CD14-positive monocyte (primary cell): ENCODE measurements around the gene TRIM7. TPM values are rescaled to one million over a fixed set of nuclear protein-coding genes. Genes with fewer than 3 reads are reported as not detected.
A peak's percentile ranks its signal among the peaks of the same experiment; 100 is the strongest.

ENCODE experiments used
- DNase-seq, 3 donors: peaks; one replicate each; pipeline ENCODE4 v3.0.0-alpha.2; 2011 to 2022
- H2AFZ ChIP-seq: 2 replicates; pipeline ENCODE4 v1.6.0; 2012; ENCODE audit warnings: mild to moderate bottlenecking, low read depth, low read length, inconsistent platforms; ENCODE audit not compliant: insufficient read depth, poor library complexity, severe bottlenecking
- H3K27ac ChIP-seq, 2 donors: 1 replicate in 1 of 2; 2 replicates in 1 of 2; pipeline ENCODE4 v1.5.1; 2012 to 2013; ENCODE audit warnings: low read length in 2 of 2, control low read depth in 1 of 2, inconsistent platforms in 1 of 2, low read depth in 1 of 2, mild to moderate bottlenecking in 1 of 2
- H3K27me3 ChIP-seq, 2 donors: one replicate each; pipeline versions ENCODE4 v1.6.0 to v1.6.1; 2011 to 2013; ENCODE audit warnings: low read length in 2 of 2; ENCODE audit not compliant: control insufficient read depth in 2 of 2, insufficient read depth in 2 of 2
- H3K36me3 ChIP-seq, 2 donors: replicated peaks in 1 of 2; 1 replicate in 1 of 2; 2 replicates in 1 of 2; pipeline versions ENCODE4 v1.5.1 to v1.6.1; 2012 to 2013; ENCODE audit warnings: low read length in 2 of 2, control low read depth in 1 of 2, inconsistent platforms in 1 of 2, mild to moderate bottlenecking in 1 of 2; ENCODE audit not compliant: insufficient read depth in 2 of 2, control insufficient read depth in 1 of 2
- H3K4me1 ChIP-seq, 2 donors: 1 replicate in 1 of 2; 2 replicates in 1 of 2; pipeline versions ENCODE4 v1.5.1 to v1.6.1; 2012 to 2013; ENCODE audit warnings: low read length in 2 of 2, control low read depth in 1 of 2, inconsistent platforms in 1 of 2, mild to moderate bottlenecking in 1 of 2, moderate library complexity in 1 of 2; ENCODE audit not compliant: insufficient read depth in 2 of 2, control insufficient read depth in 1 of 2
- H3K4me2 ChIP-seq: replicated peaks from 2 replicates; pipeline ENCODE3; 2012; ENCODE audit warnings: low read length, moderate library complexity, mild to moderate bottlenecking; ENCODE audit not compliant: poor library complexity, severe bottlenecking; ENCODE audit errors: extremely low read depth
- H3K4me3 ChIP-seq, 3 experiments: fragments of 200-600 bp in 1 of 3; sonication (generic) in 1 of 3; replicated peaks in 1 of 3; 1 replicate in 2 of 3; 2 replicates in 1 of 3; pipeline ENCODE4 v1.5.1; 2011 to 2013; ENCODE audit warnings: low read length in 3 of 3, mild to moderate bottlenecking in 3 of 3, control low read depth in 2 of 3, low read depth in 2 of 3, inconsistent platforms in 1 of 3, moderate library complexity in 1 of 3
- H3K79me2 ChIP-seq: 2 replicates; pipeline ENCODE4 v1.6.0; 2012; ENCODE audit warnings: mild to moderate bottlenecking, control low read depth, inconsistent platforms, low read length, moderate library complexity; ENCODE audit not compliant: insufficient read depth
- H3K9ac ChIP-seq: 2 replicates; pipeline ENCODE4 v1.6.0; 2017; ENCODE audit warnings: low read length, mild to moderate bottlenecking; ENCODE audit not compliant: insufficient read depth, poor library complexity, severe bottlenecking
- H3K9me3 ChIP-seq, 2 donors: replicated peaks in 1 of 2; 1 replicate in 1 of 2; 2 replicates in 1 of 2; pipeline versions ENCODE4 v1.5.1 to v1.6.1; 2012 to 2013; ENCODE audit warnings: low read length in 2 of 2, control low read depth in 1 of 2; ENCODE audit not compliant: control insufficient read depth in 1 of 2, insufficient read depth in 1 of 2
- H4K20me1 ChIP-seq: 2 replicates; pipeline ENCODE4 v1.6.0; 2012; ENCODE audit warnings: mild to moderate bottlenecking, low read length, control low read depth, moderate library complexity; ENCODE audit not compliant: insufficient read depth
- H3K27ac Mint-ChIP-seq, 7 donors: one replicate each; pipeline ENCODE4 v1.8.0; 2020; ENCODE audit warnings: mild to moderate bottlenecking in 7 of 7, mixed read lengths in 7 of 7, moderate library complexity in 6 of 7, inconsistent platforms in 2 of 7
- H3K27me3 Mint-ChIP-seq, 3 donors: one replicate each; pipeline ENCODE4 v1.8.0; 2021 to 2022; ENCODE audit warnings: low read depth in 3 of 3, mild to moderate bottlenecking in 3 of 3, mixed read lengths in 3 of 3, moderate library complexity in 3 of 3, inconsistent platforms in 1 of 3
- H3K36me3 Mint-ChIP-seq, 2 donors: one replicate each; pipeline ENCODE4 v1.8.0; 2020; ENCODE audit warnings: mixed read lengths in 2 of 2, inconsistent platforms in 1 of 2, mild to moderate bottlenecking in 1 of 2
- H3K4me1 Mint-ChIP-seq: one replicate; pipeline ENCODE4 v1.8.0; 2020; ENCODE audit warnings: mild to moderate bottlenecking, mixed read lengths
- H3K4me3 Mint-ChIP-seq, 2 donors: one replicate each; pipeline ENCODE4 v1.8.0; 2020; ENCODE audit warnings: mild to moderate bottlenecking in 2 of 2, mixed read lengths in 2 of 2, moderate library complexity in 1 of 2
- H3K9me3 Mint-ChIP-seq, 7 donors: one replicate each; pipeline ENCODE4 v1.8.0; 2020 to 2022; ENCODE audit warnings: mixed read lengths in 7 of 7, mild to moderate bottlenecking in 6 of 7, moderate library complexity in 6 of 7, inconsistent platforms in 2 of 7
- WGBS: methylation state at CpG from one replicate; pipeline ENCODE4 v1.1.5; 2013; ENCODE audit warnings: missing lambda C conversion rate; ENCODE audit not compliant: insufficient coverage; 5-methylcytosine and 5-hydroxymethylcytosine counted together
- intact Hi-C, 2 donors: fragments of 100-400 bp; cut with micrococcal nuclease; formaldehyde crosslinking; loops; one replicate each; pipeline versions ENCODE4 v1.15.0 to v1.15.1; 2023
- polyA plus RNA-seq, 3 donors: library from polyadenylated mRNA; depleted of rRNA in 1 of 3; unstranded in 2 of 3; stranded (reverse) in 1 of 3; fragments of 300-500 nt in 2 of 3; fragments of >200 nt in 1 of 3; fragmentation: Illumina TruSeq in 2 of 3; gene quantifications; 1 replicate in 2 of 3; 2 replicates in 1 of 3; pipeline ENCODE4 v1.2.3, GENCODE V29; 2012 to 2021
- TF ChIP-seq, protein P1 (sequence below): fragments of 200-600 bp; IDR thresholded peaks from one replicate; pipeline ENCODE4 v1.8.0; 2022; ENCODE audit warnings: antibody characterized with exemption, mild to moderate bottlenecking

Gene TRIM7
- polyA plus RNA-seq, 3 donors, result 9.5 to 12.8 (median 10.3) TPM

DNA sequence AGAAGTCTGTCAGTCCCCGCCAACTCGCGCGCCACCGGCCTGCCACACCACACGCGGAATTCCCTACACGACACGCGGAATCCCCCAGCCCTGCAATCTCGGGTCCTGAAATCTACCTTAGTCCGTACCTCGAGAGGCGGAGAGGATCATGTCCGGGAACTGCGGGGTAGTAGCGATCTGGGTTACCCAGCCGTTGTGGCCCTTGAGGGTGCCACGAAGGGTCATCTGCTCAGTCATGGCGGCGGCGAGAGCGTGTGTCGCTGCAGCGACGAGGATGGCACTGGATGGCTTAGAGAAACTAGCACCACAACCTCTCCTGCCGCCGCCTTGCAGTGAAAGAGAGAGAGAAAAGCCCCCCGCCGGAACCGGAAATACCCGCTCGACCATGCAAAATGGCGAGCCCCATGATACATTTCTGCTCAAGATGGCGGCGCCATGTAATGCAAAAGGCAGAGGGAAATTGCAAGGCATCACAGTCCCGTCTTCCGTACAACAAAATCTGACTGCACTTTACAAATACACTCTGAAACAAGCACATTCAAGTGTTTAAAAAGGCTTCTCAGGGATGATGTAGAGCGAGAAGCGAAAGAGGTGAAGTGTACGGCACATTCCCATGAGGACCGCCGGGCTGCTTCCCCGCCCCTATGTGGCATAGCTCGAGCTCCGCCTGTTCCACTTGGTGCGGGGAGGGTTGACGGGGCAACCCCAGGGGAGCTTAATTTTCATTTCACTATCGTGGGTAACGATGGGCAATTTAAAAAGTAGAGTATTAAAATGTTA, 38.8 kb upstream of the TRIM7 start, which contains the start of gene RACK1:
RACK1 (minus strand) TSS at position 343 of the 780 bp plus-strand sequence; CDS start at position 237, 106 bp downstream.
- H3K27me3 Mint-ChIP-seq, result peaks cover 0 to 2% (median 0%) of the 10 kb centered on the region in 3 donors
- Histone ChIP-seq H3K27ac (peak within 1 kb of the TSS; percentile 90 to 95), H3K9me3 (no peaks in the 10 kb centered on the region), H3K4me1 (peaks cover 53 to 64% of the 10 kb centered on the region in 2 donors), H3K9ac (peak within 1 kb of the TSS; percentile 94), H2AFZ (peak within 1 kb of the TSS; percentile 87), H3K4me3 (peak within 1 kb of the TSS; percentile 93 to 96 (median 93)), H3K27me3 (no peaks in the 10 kb centered on the region), H3K4me2 (peak within 1 kb of the TSS; percentile 99), H3K36me3 (peaks cover 32 to 34% of the 10 kb centered on the region in 2 donors), H4K20me1 (peaks cover 51% of the 10 kb centered on the region), H3K79me2 (peaks cover 91% of the 10 kb centered on the region)
- H3K4me1 Mint-ChIP-seq, result peaks cover 53% of the 10 kb centered on the region
- H3K4me3 Mint-ChIP-seq, result peak within 1 kb of the TSS; percentile 95 to 97
- under 1% methylated on average over 37 of the region's 50 CpGs for WGBS
- TF ChIP-seq, protein P1, sequence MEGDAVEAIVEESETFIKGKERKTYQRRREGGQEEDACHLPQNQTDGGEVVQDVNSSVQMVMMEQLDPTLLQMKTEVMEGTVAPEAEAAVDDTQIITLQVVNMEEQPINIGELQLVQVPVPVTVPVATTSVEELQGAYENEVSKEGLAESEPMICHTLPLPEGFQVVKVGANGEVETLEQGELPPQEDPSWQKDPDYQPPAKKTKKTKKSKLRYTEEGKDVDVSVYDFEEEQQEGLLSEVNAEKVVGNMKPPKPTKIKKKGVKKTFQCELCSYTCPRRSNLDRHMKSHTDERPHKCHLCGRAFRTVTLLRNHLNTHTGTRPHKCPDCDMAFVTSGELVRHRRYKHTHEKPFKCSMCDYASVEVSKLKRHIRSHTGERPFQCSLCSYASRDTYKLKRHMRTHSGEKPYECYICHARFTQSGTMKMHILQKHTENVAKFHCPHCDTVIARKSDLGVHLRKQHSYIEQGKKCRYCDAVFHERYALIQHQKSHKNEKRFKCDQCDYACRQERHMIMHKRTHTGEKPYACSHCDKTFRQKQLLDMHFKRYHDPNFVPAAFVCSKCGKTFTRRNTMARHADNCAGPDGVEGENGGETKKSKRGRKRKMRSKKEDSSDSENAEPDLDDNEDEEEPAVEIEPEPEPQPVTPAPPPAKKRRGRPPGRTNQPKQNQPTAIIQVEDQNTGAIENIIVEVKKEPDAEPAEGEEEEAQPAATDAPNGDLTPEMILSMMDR, result no peak
- peak; percentile 82 to 87 (median 84) for DNase-seq
- H3K9me3 Mint-ChIP-seq, result peaks cover 0 to 4% (median 0%) of the 10 kb centered on the region in 7 donors
- H3K27ac Mint-ChIP-seq, result peak within 1 kb of the TSS; percentile 97 to 99 (median 98)
- intact Hi-C loops, result loop anchor here (2.0 to 10.0 kb wide), 3 partner anchors 17 to 749 kb away; partner anchors contain the start of genes CNOT6 (in 1 of the 2), TRIM41 (in 1 of the 2) and TRIM52 (in 1 of the 2)
- H3K36me3 Mint-ChIP-seq, result peaks cover 34 to 40% of the 10 kb centered on the region in 2 donors

DNA sequence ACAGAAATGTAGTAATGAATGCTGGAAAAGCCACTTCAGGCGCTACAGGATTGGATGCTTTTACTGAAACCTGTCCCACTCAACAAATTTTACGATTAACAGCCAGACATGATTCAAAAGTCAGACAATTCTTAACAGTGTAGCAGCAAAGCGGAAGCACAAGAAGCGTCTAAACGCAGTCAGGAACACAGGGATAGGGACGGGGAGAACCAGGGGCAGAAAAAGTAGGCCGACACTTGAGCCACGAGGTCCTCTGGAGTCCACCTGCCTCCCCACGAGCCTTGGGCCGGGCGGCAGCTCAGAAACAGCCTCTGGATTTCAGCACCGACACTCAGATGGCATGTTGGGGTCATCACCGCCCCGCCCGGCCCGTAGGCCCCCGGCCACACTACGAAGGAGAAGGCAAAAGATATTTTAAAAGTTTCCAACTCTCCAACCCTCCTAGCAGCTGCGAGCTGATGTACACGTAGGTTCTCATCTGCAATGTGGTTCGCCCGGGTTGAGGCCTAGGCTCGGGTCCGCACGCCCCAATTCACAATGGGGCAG, 38.1 kb upstream of the TRIM7 start:
- Histone ChIP-seq H4K20me1 (peaks cover 55% of the 10 kb centered on the region), H3K4me1 (peaks cover 49 to 57% of the 10 kb centered on the region in 2 donors), H3K36me3 (peaks cover 39 to 41% of the 10 kb centered on the region in 2 donors), H3K79me2 (peaks cover 91% of the 10 kb centered on the region), H3K9me3 (no peaks in the 10 kb centered on the region), H3K4me2 (peak overlapping the region; percentile 99), H3K4me3 (peak overlapping the region; percentile 93 to 96 (median 93)), H3K27ac (peak overlapping the region; percentile 90 to 95), H3K27me3 (no peaks in the 10 kb centered on the region), H2AFZ (peak overlapping the region; percentile 87), H3K9ac (peak overlapping the region; percentile 94)
- Mint-ChIP-seq H3K4me3 (peak overlapping the region; percentile 95 to 97), H3K4me1 (peaks cover 47% of the 10 kb centered on the region), H3K27ac (peak overlapping the region; percentile 97 to 99 (median 98)), H3K27me3 (peaks cover 0 to 2% (median 0%) of the 10 kb centered on the region in 3 donors), H3K9me3 (peaks cover 0 to 6% (median 0%) of the 10 kb centered on the region in 7 donors), H3K36me3 (peaks cover 41 to 47% of the 10 kb centered on the region in 2 donors)
- DNase-seq, result peak in 2 of 3 donors; percentile 31 to 35
- TF ChIP-seq, protein P1, result no peak
- WGBS, result under 1% methylated on average over 23 of the region's 25 CpGs
- intact Hi-C loops, result loop anchor here (2.0 to 10.0 kb wide), 2 partner anchors 20 to 748 kb away; partner anchors contain the start of genes CNOT6 (in 1 of the 2) and TRIM41 (in 1 of the 2)
